Erythroblast (primary cell): ENCODE results near the gene PPP1R14C.

ENCODE experiments used
- GATA1 ChIP-seq: IDR thresholded peaks from 2 replicates; pipeline ENCODE4 v1.6.1; 2011; ENCODE audit warnings: low read depth, mild to moderate bottlenecking, control low read depth, low read length, moderate library complexity
- POLR2A ChIP-seq: IDR thresholded peaks from 2 replicates; pipeline ENCODE4 v1.6.1; 2011; ENCODE audit warnings: mild to moderate bottlenecking, low read length

GRCh38 chr6:150134280-150134920 lies 8.4 kb upstream of the PPP1R14C start:
- TF ChIP-seq POLR2A (no peak), GATA1 (no peak)
